SK-N-SH treated with all-trans-retinoic acid at 6 μM for 48 hours (cell line): ENCODE measurements around the gene ZBTB40.

ENCODE experiments used
- ATAC-seq: fragments of 200-7000 bp; cut with Tn5 transposase; 3 replicates; pipeline ENCODE4 v1.9.1; 2020; ENCODE audit warnings: mild to moderate bottlenecking, moderate library complexity
- BACH2 ChIP-seq: fragments of 250-450 bp; sonication (Bioruptor Pico); IDR thresholded peaks from 2 replicates; pipeline ENCODE4 v1.9.0; 2021; ENCODE audit warnings: mild to moderate bottlenecking, borderline replicate concordance
- CREB5 ChIP-seq: fragments of 250-450 bp; sonication (Bioruptor Pico); IDR thresholded peaks from 2 replicates; pipeline ENCODE4 v1.5.1; 2020; ENCODE audit warnings: low read depth, mild to moderate bottlenecking, moderate library complexity
- CSDC2 ChIP-seq: fragments of 250-450 bp; sonication (Bioruptor Pico); IDR thresholded peaks from 2 replicates; pipeline ENCODE4 v1.5.0; 2020; ENCODE audit warnings: mild to moderate bottlenecking, moderate library complexity
- CSRNP3 ChIP-seq: fragments of 250-450 bp; sonication (Bioruptor Pico); IDR thresholded peaks from 2 replicates; pipeline ENCODE4 v1.5.1; 2021; ENCODE audit warnings: mild to moderate bottlenecking, moderate library complexity
- ESRRG ChIP-seq: fragments of 250-450 bp; sonication (Bioruptor Pico); IDR thresholded peaks from 2 replicates; pipeline ENCODE4 v1.6.1; 2021; ENCODE audit warnings: mild to moderate bottlenecking
- GLIS3 ChIP-seq: fragments of 250-450 bp; sonication (Bioruptor Pico); IDR thresholded peaks from 2 replicates; pipeline ENCODE4 v1.5.0; 2020; ENCODE audit warnings: mild to moderate bottlenecking, moderate library complexity
- OSR1 ChIP-seq: fragments of 250-450 bp; sonication (Bioruptor Pico); IDR thresholded peaks from 2 replicates; pipeline ENCODE4 v1.8.0; 2022; ENCODE audit warnings: moderate library complexity, mild to moderate bottlenecking, inconsistent platforms
- PATZ1 ChIP-seq: fragments of 250-450 bp; sonication (Bioruptor Pico); IDR thresholded peaks from 2 replicates; pipeline ENCODE4 v1.8.0; 2020; ENCODE audit warnings: mild to moderate bottlenecking, moderate library complexity, borderline replicate concordance
- POU6F1 ChIP-seq: fragments of 250-450 bp; sonication (Bioruptor Pico); IDR thresholded peaks from 2 replicates; pipeline ENCODE4 v1.8.0; 2021; ENCODE audit warnings: low read depth, mild to moderate bottlenecking, moderate library complexity, borderline replicate concordance
- PPARA ChIP-seq: fragments of 250-450 bp; sonication (Bioruptor Pico); IDR thresholded peaks from 2 replicates; pipeline ENCODE4 v1.5.0; 2020; ENCODE audit warnings: mild to moderate bottlenecking, borderline replicate concordance
- RARB ChIP-seq: fragments of 250-450 bp; sonication (Bioruptor Pico); IDR thresholded peaks from 2 replicates; pipeline ENCODE4 v1.8.0; 2021; ENCODE audit warnings: mild to moderate bottlenecking, moderate library complexity
- SNAI2 ChIP-seq: fragments of 250-450 bp; sonication (Bioruptor Pico); IDR thresholded peaks from 2 replicates; pipeline ENCODE4 v1.5.0; 2020; ENCODE audit warnings: mild to moderate bottlenecking, moderate library complexity
- TCF4 ChIP-seq: fragments of 250-450 bp; sonication (Bioruptor Pico); IDR thresholded peaks from 2 replicates; pipeline ENCODE4 v1.8.0; 2021; ENCODE audit warnings: mild to moderate bottlenecking, moderate library complexity, borderline replicate concordance
- TOX ChIP-seq: fragments of 250-450 bp; sonication (Bioruptor Pico); IDR thresholded peaks from 2 replicates; pipeline ENCODE4 v1.8.0; 2021; ENCODE audit warnings: mild to moderate bottlenecking, moderate library complexity, borderline replicate concordance
- TSHZ2 ChIP-seq: fragments of 250-450 bp; sonication (Bioruptor Pico); IDR thresholded peaks from 2 replicates; pipeline ENCODE4 v1.5.0; 2020; ENCODE audit warnings: mild to moderate bottlenecking, moderate library complexity
- ZC3H10 ChIP-seq: fragments of 250-450 bp; sonication (Bioruptor Pico); IDR thresholded peaks from 2 replicates; pipeline ENCODE4 v1.5.1; 2021; ENCODE audit warnings: mild to moderate bottlenecking, moderate library complexity
- ZFP3 ChIP-seq: fragments of 250-450 bp; sonication (Bioruptor Pico); IDR thresholded peaks from 2 replicates; pipeline ENCODE4 v1.5.0; 2020; ENCODE audit warnings: mild to moderate bottlenecking, moderate library complexity
- ZFP30 ChIP-seq: fragments of 450-650 bp; formaldehyde crosslinking; IDR thresholded peaks from 2 replicates; pipeline ENCODE4 v1.5.0; 2022; ENCODE audit warnings: mild to moderate bottlenecking, moderate library complexity
- ZNF70 ChIP-seq: fragments of 450-650 bp; formaldehyde crosslinking; IDR thresholded peaks from 2 replicates; pipeline ENCODE4 v1.5.0; 2020; ENCODE audit warnings: mild to moderate bottlenecking, moderate library complexity
- ZNF8 ChIP-seq: fragments of 450-650 bp; formaldehyde crosslinking; IDR thresholded peaks from 2 replicates; pipeline ENCODE4 v1.5.0; 2020; ENCODE audit warnings: mild to moderate bottlenecking, moderate library complexity

The ZBTB40 gene

GRCh38 chr1:22440582-22440981 lies 11.1 kb upstream of the ZBTB40 start:
- ATAC-seq: no peak
- TF ChIP-seq ZFP30 (CRISPR knock-in tag): no peak
- no peak for TF ChIP-seq PPARA (CRISPR knock-in tag)
- TF ChIP-seq GLIS3 (CRISPR knock-in tag): no peak
- TF ChIP-seq SNAI2 (CRISPR knock-in tag): no peak
- TF ChIP-seq TSHZ2 (CRISPR knock-in tag): no peak
- TF ChIP-seq ZNF70 (CRISPR knock-in tag): no peak
- no peak for TF ChIP-seq CSDC2 (CRISPR knock-in tag)
- TF ChIP-seq BACH2: no peak
- TF ChIP-seq PATZ1 (CRISPR knock-in tag): no peak
- no peak for TF ChIP-seq RARB (CRISPR knock-in tag)

GRCh38 chr1:22442212-22442894 lies 9.3 kb upstream of the ZBTB40 start:
- TF ChIP-seq ZC3H10 (CRISPR knock-in tag): no peak
- TF ChIP-seq POU6F1 (CRISPR knock-in tag): no peak
- TF ChIP-seq TCF4 (CRISPR knock-in tag): no peak
- no peak for TF ChIP-seq ZFP3
- no peak for TF ChIP-seq RARB (CRISPR knock-in tag)
- no peak for TF ChIP-seq CREB5 (CRISPR knock-in tag)
- no peak for TF ChIP-seq OSR1 (CRISPR knock-in tag)
- no peak for TF ChIP-seq GLIS3 (CRISPR knock-in tag)
- no peak for TF ChIP-seq ZFP30 (CRISPR knock-in tag)
- no peak for TF ChIP-seq CSRNP3
- no peak for TF ChIP-seq TOX (CRISPR knock-in tag)
- TF ChIP-seq ZNF70 (CRISPR knock-in tag): no peak
- TF ChIP-seq ESRRG (CRISPR knock-in tag): no peak
- TF ChIP-seq ZNF8 (CRISPR knock-in tag): no peak
- TF ChIP-seq SNAI2 (CRISPR knock-in tag): no peak
- no peak for ATAC-seq

- no peak for ATAC-seq
- no peak for TF ChIP-seq PATZ1 (CRISPR knock-in tag)
- TF ChIP-seq CSDC2 (CRISPR knock-in tag): no peak
- no peak for TF ChIP-seq ZNF8 (CRISPR knock-in tag)
- no peak for TF ChIP-seq CSRNP3
- no peak for TF ChIP-seq ZFP3
- TF ChIP-seq OSR1 (CRISPR knock-in tag): no peak
- no peak for TF ChIP-seq TSHZ2 (CRISPR knock-in tag)
Observed at GRCh38 chr1:22443332-22443731, 8.3 kb upstream of the ZBTB40 start.
